K562 (cell line): ENCODE measurements around the gene STK11. TPM values are rescaled to one million over a fixed set of nuclear protein-coding genes. Genes with fewer than 3 reads are reported as not detected.

Source experiments
- ATAC-seq: fragments of 200-7000 bp; cut with Tn5 transposase; 3 replicates; pipeline ENCODE4 v1.9.1; 2020; ENCODE audit warnings: moderate library complexity
- BruUV-seq: library from RNA; stranded (reverse); fragments of 400-500 nt; replicated peaks from 2 replicates; lab custom pipeline; 2021; lab: Mats Ljungman, UMichigan
- CTCF ChIA-PET: fragments of 300-600 bp; formaldehyde crosslinking; extraction: SDS; loops from one replicate; lab custom pipeline; 2021; ENCODE audit warnings: low intra/inter-chr PET ratio; lab: Yijun Ruan, JAX
- POLR2A ChIA-PET: fragments of 300-600, 350-650 bp; sonication (Branson Sonifier 250); formaldehyde crosslinking; extraction: SDS; loops from one replicate; lab custom pipeline; 2021; ENCODE audit warnings: antibody characterized with exemption, inconsistent platforms; lab: Yijun Ruan, JAX
- DNase-seq, 4 experiments: peaks; one replicate each; pipeline versions ENCODE4 v3.0.0 to v3.0.0-alpha.2; 2011 to 2018; ENCODE audit warnings: low spot score in 3 of 4, mixed read lengths in 3 of 4; ENCODE audit errors: extremely low read depth in 1 of 4
- FAIRE-seq: peaks from 2 replicates; lab custom pipeline; 2011; peaks lifted over from hg19 to GRCh38; lab: Jason Lieb, UNC
- H2AFZ ChIP-seq: 2 replicates; pipeline ENCODE4 v1.6.0; 2011; ENCODE audit warnings: low read depth, low read length, control low read depth, inconsistent platforms
- H3K27ac ChIP-seq: fragments of 200-600 bp; 3 replicates; pipeline ENCODE4 v1.8.0; 2011; ENCODE audit warnings: low read depth, mild to moderate bottlenecking, control low read depth, inconsistent platforms, low read length, moderate library complexity, mixed read lengths; ENCODE audit errors: extremely low read depth
- H3K27me3 ChIP-seq, 2 experiments: fragments of 300-600 bp in 1 of 2; 2 replicates in 1 of 2; 3 replicates in 1 of 2; pipeline versions ENCODE4 v1.6.0 to v1.8.0; 2011; ENCODE audit warnings: inconsistent platforms in 2 of 2, low read length in 2 of 2, mild to moderate bottlenecking in 1 of 2, mixed read lengths in 1 of 2, moderate library complexity in 1 of 2; ENCODE audit not compliant: control insufficient read depth in 2 of 2, insufficient read depth in 2 of 2
- H3K36me3 ChIP-seq: fragments of 300-600 bp; 3 replicates; pipeline ENCODE4 v1.8.0; 2011; ENCODE audit warnings: mild to moderate bottlenecking, low read length, inconsistent platforms; ENCODE audit not compliant: control insufficient read depth, insufficient read depth
- H3K4me1 ChIP-seq, 2 experiments: fragments of 200-600 bp in 1 of 2; replicated peaks in 1 of 2; 2 replicates in 1 of 2; 3 replicates in 1 of 2; pipeline versions ENCODE4 v1.5.1 to v1.8.0; 2011; ENCODE audit warnings: inconsistent platforms in 2 of 2, low read length in 2 of 2, mild to moderate bottlenecking in 1 of 2, mixed read lengths in 1 of 2, moderate library complexity in 1 of 2; ENCODE audit not compliant: control insufficient read depth in 2 of 2, insufficient read depth in 2 of 2
- H3K4me2 ChIP-seq: 2 replicates; pipeline ENCODE4 v1.6.1; 2011; ENCODE audit warnings: low read length, control low read depth, inconsistent platforms, mixed read lengths; ENCODE audit not compliant: insufficient read depth
- H3K4me3 ChIP-seq: fragments of 200-600 bp; sonication (generic), shearing (Covaris generic); 2 replicates; pipeline ENCODE4 v1.5.1; 2016; ENCODE audit warnings: control low read depth, inconsistent platforms
- H3K79me2 ChIP-seq: fragments of 200-600 bp; 3 replicates; pipeline ENCODE4 v1.8.0; 2011; ENCODE audit warnings: low read length, inconsistent platforms; ENCODE audit not compliant: control insufficient read depth, insufficient read depth
- H3K9ac ChIP-seq, 2 experiments: 2 replicates each; pipeline versions ENCODE4 v1.6.0 to v1.6.1; 2011; ENCODE audit warnings: low read depth in 2 of 2, low read length in 2 of 2, control low read depth in 1 of 2, inconsistent platforms in 1 of 2, mild to moderate bottlenecking in 1 of 2, mixed read lengths in 1 of 2; ENCODE audit not compliant: insufficient read depth in 1 of 2
- H3K9me1 ChIP-seq: one replicate; pipeline ENCODE4 v1.6.0; 2011; ENCODE audit warnings: inconsistent platforms, mild to moderate bottlenecking, low read length, moderate library complexity; ENCODE audit not compliant: control insufficient read depth, insufficient read depth
- H3K9me3 ChIP-seq: replicated peaks from 2 replicates; pipeline ENCODE4 v1.5.1; 2011; ENCODE audit warnings: low read depth, low read length, inconsistent platforms; ENCODE audit not compliant: control insufficient read depth, insufficient read depth
- H4K20me1 ChIP-seq: replicated peaks from 2 replicates; pipeline ENCODE4 v1.6.1; 2011; ENCODE audit warnings: low read length, inconsistent platforms, mixed read lengths; ENCODE audit not compliant: control insufficient read depth, insufficient read depth
- CBFA2T2 ChIP-seq: fragments of 450-650 bp; conservative IDR thresholded peaks from 2 replicates; pipeline ENCODE4 v1.6.1; 2017; ENCODE audit warnings: mild to moderate bottlenecking
- ETV5 ChIP-seq: sonication (generic); formaldehyde crosslinking; IDR thresholded peaks from 2 replicates; pipeline ENCODE4 v1.4.0; 2020; ENCODE audit warnings: low read depth, mild to moderate bottlenecking, missing genetic modification reagents
- FOXO4 ChIP-seq: fragments of 450-650 bp; formaldehyde crosslinking; IDR thresholded peaks from 2 replicates; pipeline ENCODE4 v1.4.0; 2020; ENCODE audit warnings: mild to moderate bottlenecking, moderate library complexity
- HNRNPL ChIP-seq: fragments of 200-400 bp; formaldehyde crosslinking; IDR thresholded peaks from 2 replicates; pipeline ENCODE4 v1.6.1; 2017; ENCODE audit warnings: low read depth, mild to moderate bottlenecking, low read length
- NR2F6 ChIP-seq: fragments of 450-650 bp; formaldehyde crosslinking; IDR thresholded peaks from 2 replicates; pipeline ENCODE4 v1.4.0; 2020; ENCODE audit warnings: mild to moderate bottlenecking
- OTX1 ChIP-seq: fragments of 450-650 bp; formaldehyde crosslinking; IDR thresholded peaks from 2 replicates; pipeline ENCODE4 v1.4.0; 2022; ENCODE audit warnings: mild to moderate bottlenecking
- PCBP1 ChIP-seq: fragments of 200-400 bp; formaldehyde crosslinking; IDR thresholded peaks from 2 replicates; pipeline ENCODE4 v1.6.1; 2018; ENCODE audit warnings: mild to moderate bottlenecking, low read depth, low read length; ENCODE audit not compliant: poor library complexity, severe bottlenecking
- PML ChIP-seq: IDR thresholded peaks from 2 replicates; pipeline ENCODE4 v1.6.1; 2012; ENCODE audit warnings: low read length, inconsistent platforms
- POLR2AphosphoS5 ChIP-seq: IDR thresholded peaks from 2 replicates; pipeline ENCODE4 v1.6.1; 2011; ENCODE audit warnings: mild to moderate bottlenecking, low read depth, low read length, moderate library complexity; ENCODE audit not compliant: control insufficient read depth, insufficient read depth
- POLR2G ChIP-seq: fragments of 200-400 bp; formaldehyde crosslinking; IDR thresholded peaks from 2 replicates; pipeline ENCODE4 v1.6.1; 2017; ENCODE audit warnings: low read depth, mild to moderate bottlenecking, antibody characterized with exemption, low read length, moderate library complexity
- PTRF ChIP-seq: fragments of 450-650 bp; IDR thresholded peaks from 2 replicates; pipeline ENCODE4 v1.6.1; 2016; ENCODE audit warnings: mild to moderate bottlenecking, missing genetic modification characterization, missing compliant biosample characterization
- RBFOX2 ChIP-seq: fragments of 200-400 bp; formaldehyde crosslinking; IDR thresholded peaks from 2 replicates; pipeline ENCODE4 v1.6.1; 2017; ENCODE audit warnings: low read depth, mild to moderate bottlenecking, low read length, moderate library complexity
- RBM22 ChIP-seq: fragments of 200-400 bp; formaldehyde crosslinking; IDR thresholded peaks from 2 replicates; pipeline ENCODE4 v1.6.1; 2018; ENCODE audit warnings: low read length, low read depth; ENCODE audit not compliant: poor library complexity, severe bottlenecking
- SIX5 ChIP-seq, 2 experiments: IDR thresholded peaks; 2 replicates each; pipeline ENCODE4 v1.6.1; 2011; ENCODE audit warnings: low read length in 2 of 2, borderline replicate concordance in 1 of 2, low read depth in 1 of 2, mild to moderate bottlenecking in 1 of 2, moderate library complexity in 1 of 2; ENCODE audit not compliant: insufficient read depth in 1 of 2
- SLC30A9 ChIP-seq: fragments of 250-450 bp; sonication (Bioruptor Pico); IDR thresholded peaks from 2 replicates; pipeline ENCODE4 v1.8.0; 2022; ENCODE audit warnings: mild to moderate bottlenecking, moderate library complexity
- ZNF124 ChIP-seq: sonication (generic); formaldehyde crosslinking; IDR thresholded peaks from 2 replicates; pipeline ENCODE4 v1.8.1; 2022; ENCODE audit warnings: missing genetic modification reagents
- ZNF583 ChIP-seq: fragments of 250-450 bp; sonication (Bioruptor Pico); IDR thresholded peaks from 2 replicates; pipeline ENCODE4 v1.4.0; 2020
- WGBS: fragments of 100-300 bp; shearing (Covaris generic); methylation state at CpG from one replicate; pipeline ENCODE4 v1.1.6; 2016; ENCODE audit warnings: low coverage, mixed read lengths; ENCODE audit not compliant: insufficient coverage; ENCODE audit errors: missing lambda C conversion rate; 5-methylcytosine and 5-hydroxymethylcytosine counted together
- in situ Hi-C: fragments of 300-500 bp; cut with MboI; formaldehyde crosslinking; loops from 4 replicates; pipeline ENCODE4 v1.15.0; 2018; ENCODE audit warnings: inconsistent platforms, mixed read lengths
- intact Hi-C: fragments of 100-400 bp; cut with micrococcal nuclease; formaldehyde crosslinking; loops from 2 replicates; pipeline ENCODE4 v1.14.2; 2022
- polyA plus RNA-seq, 8 experiments: library from polyadenylated mRNA; depleted of rRNA in 4 of 8; stranded (reverse) in 5 of 8; unstranded in 3 of 8; fragments of >200 nt; fragmentation: Nextera tagmentation in 2 of 8; fragmentation: Illumina TruSeq in 1 of 8; extraction: Ambion mirVana in 2 of 8; extraction: Trizol in 1 of 8; gene quantifications; 2 replicates each; pipeline versions ENCODE4 v1.2.1 to v1.2.3, GENCODE V29; 2011 to 2014; ENCODE audit warnings: inconsistent platforms in 1 of 8, missing spikeins in 1 of 8
- total RNA-seq, 7 experiments: library from RNA; depleted of rRNA in 6 of 7; stranded (reverse); fragments of >200 nt in 6 of 7; fragmentation: Illumina TruSeq in 2 of 7; extraction: Trizol in 2 of 7; gene quantifications; 2 replicates each; pipeline versions ENCODE4 v1.2.1 to v1.2.3, GENCODE V29; 2011 to 2021; ENCODE audit warnings: low replicate concordance in 1 of 7

STK11 gene
- total and polyA plus RNA-seq, 9 of the 15 experiments (the other 6 are each of a cell fraction or from before 2014, with no cell fraction given), result 0.15 to 96.5 (median 31.7) TPM

DNA sequence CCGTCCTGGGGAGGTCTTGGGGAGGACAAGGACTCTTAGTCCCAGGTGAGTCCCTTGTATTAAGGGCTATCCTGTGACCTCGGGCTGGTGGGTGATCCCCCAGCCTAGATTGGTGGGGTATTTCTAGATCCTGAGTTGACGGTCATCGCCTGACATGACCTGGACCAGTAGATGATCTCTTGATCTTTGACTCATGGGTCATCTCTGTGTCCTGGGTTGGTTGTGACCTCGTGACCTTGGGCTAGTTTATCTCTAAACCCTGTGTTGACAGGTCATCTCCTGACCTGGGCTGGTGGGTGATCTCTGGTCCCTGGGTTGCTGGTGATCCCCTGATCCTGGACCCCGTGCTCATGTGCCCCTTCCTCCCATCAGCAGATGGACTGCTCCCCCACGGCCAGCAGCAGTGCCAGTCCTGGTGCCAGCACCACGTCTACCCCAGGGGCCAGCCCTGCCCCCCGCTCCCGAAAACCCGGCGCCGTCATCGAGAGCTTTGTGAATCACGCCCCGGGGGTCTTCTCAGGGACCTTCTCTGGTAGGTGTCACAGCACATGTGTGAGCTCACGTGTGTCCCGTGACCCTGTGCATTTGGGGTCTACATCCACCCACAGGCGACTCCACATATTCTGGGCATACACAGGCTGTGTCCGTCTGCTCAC lies 49.1 kb downstream of the STK11 start (continued):
- no peak for TF ChIP-seq ETV5 (CRISPR knock-in tag)

DNA sequence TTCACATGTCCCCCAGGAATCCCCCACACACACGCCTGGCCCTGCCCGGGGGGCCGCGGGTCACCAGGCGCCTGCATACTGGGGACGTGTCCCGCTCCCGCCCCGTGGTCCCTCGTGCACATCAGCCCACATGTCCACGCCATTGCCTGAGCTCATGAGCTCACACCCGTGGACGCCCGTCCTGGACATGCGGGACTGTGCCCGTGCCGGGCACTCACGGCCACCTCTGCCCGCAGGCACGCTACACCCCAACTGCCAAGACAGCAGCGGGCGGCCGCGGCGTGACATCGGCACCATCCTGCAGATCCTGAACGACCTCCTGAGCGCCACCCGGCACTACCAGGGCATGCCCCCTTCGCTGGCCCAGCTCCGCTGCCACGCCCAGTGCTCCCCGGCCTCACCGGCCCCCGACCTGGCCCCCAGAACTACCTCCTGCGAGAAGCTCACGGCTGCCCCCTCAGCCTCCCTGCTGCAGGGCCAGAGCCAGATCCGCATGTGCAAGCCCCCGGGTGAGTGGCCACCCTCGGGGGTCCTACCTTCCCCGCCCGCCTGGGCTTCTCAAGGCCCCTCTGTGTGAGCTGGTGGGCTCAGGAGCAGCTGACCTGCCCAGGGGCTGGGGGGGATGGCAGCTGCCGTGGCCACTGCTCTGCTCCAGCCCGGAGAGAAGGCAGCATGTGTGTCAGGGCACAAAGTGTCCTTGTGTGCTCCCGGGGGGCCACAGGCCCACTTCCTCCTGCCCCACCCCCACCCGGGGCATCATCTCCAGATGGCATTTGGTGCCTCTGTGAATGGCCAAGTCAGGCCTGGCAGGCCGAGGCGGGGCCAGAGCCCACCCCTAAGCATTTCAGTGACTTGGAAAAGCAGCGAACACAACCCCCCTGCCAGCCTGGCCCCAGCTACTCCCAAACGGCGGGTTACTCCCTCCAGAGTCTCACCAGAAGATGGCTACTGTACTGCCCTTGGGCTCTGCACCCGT lies 49.9 kb downstream of the STK11 start:
- TF ChIP-seq PTRF (tag) (no peak), SIX5 (IDR thresholded peaks at IDR 0.05; ENCODE audit: borderline replicate concordance in 1 of 2, insufficient read depth in 1 of 2, low read depth in 1 of 2, low read length in 2 of 2) (no peak), POLR2AphosphoS5 (0 out of 2 replicates have a peak, but pooled peaks have one; percentile 9), SLC30A9 (CRISPR knock-in tag) (peak; percentile 9; the same call in 1 of the 2 replicates), PCBP1 (peak; percentile 10), RBFOX2 (peak; percentile 67), POLR2G (peak; percentile 67), RBM22 (peak; percentile 50), ZNF124 (0 out of 2 replicates have a peak, but pooled peaks have one; percentile 13), NR2F6 (no peak), CBFA2T2 (no peak), OTX1 (no peak), HNRNPL (peak; percentile 71; the same call in 1 of the 2 replicates), FOXO4 (no peak), ZNF583 (no peak), PML (peak; percentile 11; the same call in 1 of the 2 replicates)
- Histone ChIP-seq H3K9me3 (no peaks in the 10 kb centered on the region), H3K36me3 (peaks cover 70% of the 10 kb centered on the region; the same call in 2 of the 3 replicates), H3K9me1 (no peaks in the 10 kb centered on the region), H3K79me2 (peaks cover 65% of the 10 kb centered on the region), H3K27me3 (no peaks in the 10 kb centered on the region), H3K4me3 (no peak overlapping the region), H3K4me2 (no peak overlapping the region), H3K9ac (peak overlapping the region in 1 of 2 experiments; percentile 96; a peak in 2 of 4 replicates), H2AFZ (no peak overlapping the region), H3K27ac (peak overlapping the region; percentile 23; the same call in 1 of the 3 replicates), H4K20me1 (0 out of 2 replicates have a peak, but pooled peaks cover 7% of the 10 kb centered on the region), H3K4me1 (peaks cover 45 to 99% of the 10 kb centered on the region in 2 experiments)
- FAIRE-seq (no peak), ATAC-seq (no peak), DNase-seq (no peak)
- in situ Hi-C loops, result no loop called here
- intact Hi-C loops, result no loop called here
- 93% methylated on average over 36 of the region's 52 CpGs for WGBS
- CTCF ChIA-PET, result no interaction called here
- POLR2A ChIA-PET, result interaction anchor here (0.7 to 7.8 kb wide), 4 partner anchors 9 to 52 kb away, joined by 3 to 88 read pairs (median 4); partner anchors contain the start of gene CIRBP
- BruUV-seq, result no TSS peak
